Stimulated activated CD4-positive, alpha-beta T cell treated with anti-CD3 and anti-CD28 coated beads, TNF-alpha, amount 100 ng/mL, for 24 hours (primary cell): ENCODE measurements around the gene FBLIM1.

ENCODE experiments used
- DNase-seq, 3 experiments: peaks; one replicate each; pipeline ENCODE4 v3.0.0-alpha.2; 2020; ENCODE audit warnings: low read depth in 3 of 3

Gene FBLIM1

DNA sequence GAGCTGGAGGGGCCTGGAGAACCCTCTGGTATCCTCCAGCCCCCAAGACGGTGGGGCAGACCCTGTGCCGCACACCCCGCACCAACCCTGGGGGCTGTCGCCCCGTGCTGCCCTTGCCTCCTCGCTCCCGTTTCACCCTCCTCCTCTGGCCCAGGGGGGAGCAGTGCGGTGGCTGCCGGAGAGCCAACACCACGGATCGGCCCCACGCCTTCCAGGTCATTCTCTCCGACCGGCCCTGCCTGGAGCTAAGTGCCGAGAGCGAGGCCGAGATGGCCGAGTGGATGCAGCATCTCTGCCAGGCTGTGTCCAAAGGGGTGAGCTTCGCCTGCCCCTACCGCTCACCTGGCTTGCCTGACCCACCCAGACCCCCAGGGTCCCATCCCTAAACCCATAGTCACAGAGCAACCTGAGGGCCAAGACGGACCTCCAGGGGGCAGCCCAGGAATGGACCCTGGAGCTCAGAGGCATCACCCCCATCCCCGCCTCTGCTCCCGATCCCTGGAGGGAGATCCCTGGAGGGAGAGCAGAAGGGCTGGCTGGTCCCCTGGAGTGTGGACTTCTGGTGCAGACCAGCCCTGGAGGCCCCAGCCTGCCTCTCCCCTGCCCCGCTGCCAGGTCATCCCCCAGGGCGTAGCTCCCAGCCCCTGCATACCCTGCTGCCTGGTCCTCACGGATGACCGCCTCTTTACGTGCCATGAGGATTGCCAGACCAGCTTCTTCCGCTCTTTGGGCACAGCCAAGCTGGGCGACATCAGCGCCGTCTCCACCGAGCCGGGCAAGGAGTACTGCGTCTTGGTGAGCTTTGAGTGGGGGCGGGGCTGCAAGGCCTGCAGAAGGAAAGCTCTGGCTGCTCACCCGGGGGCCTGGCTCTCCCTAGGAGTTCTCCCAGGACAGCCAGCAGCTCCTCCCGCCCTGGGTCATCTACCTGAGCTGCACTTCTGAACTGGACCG lies 26.6 kb upstream of the FBLIM1 start:
- DNase-seq = no peak

DNA sequence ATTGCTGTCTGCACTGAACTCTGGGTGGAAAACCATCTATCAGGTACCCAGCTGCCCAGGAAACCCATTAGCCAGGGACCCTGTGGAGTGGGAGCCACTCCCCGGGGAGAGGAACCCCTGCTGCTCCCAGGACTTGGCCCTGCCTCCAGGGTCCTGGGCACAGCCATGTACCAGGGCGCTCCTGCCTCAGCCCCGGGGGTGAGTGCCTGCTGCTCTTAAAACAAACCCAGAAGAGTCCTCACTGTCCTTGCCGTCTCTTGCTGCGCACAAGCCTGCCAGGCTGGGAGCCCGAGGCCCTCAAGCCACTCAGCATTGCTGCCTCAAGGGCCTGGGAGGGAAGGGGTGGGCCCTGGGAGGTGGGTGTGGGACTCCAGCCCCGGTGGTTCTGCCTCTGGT lies 25.9 kb upstream of the FBLIM1 start:
- DNase-seq = no peak

DNA sequence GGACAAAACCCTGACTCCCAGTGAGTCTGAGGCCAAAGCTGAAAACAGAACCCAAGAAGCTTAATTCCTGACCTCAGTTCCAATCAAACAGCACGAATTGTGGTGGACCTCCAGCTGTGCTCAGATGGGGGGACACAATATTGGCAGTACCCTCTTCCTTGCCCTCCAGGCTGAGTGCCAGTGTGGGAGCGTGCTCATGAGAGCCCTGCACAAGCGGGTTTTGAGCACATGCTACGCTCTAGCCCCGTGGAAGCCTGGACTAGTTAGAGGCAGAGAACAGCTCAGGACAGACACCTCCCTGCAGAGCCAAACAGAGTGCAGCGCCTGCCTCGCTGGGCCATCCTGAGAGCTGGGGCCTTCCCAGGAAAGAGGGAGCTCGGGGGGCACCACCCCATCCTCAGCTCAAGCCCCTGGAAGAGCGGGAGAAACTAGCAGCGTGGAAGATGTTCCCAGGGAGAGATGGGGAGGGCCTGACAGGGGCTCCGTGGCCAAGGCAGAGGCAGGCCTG lies 25.3 kb upstream of the FBLIM1 start:
- DNase-seq = no peak

DNA sequence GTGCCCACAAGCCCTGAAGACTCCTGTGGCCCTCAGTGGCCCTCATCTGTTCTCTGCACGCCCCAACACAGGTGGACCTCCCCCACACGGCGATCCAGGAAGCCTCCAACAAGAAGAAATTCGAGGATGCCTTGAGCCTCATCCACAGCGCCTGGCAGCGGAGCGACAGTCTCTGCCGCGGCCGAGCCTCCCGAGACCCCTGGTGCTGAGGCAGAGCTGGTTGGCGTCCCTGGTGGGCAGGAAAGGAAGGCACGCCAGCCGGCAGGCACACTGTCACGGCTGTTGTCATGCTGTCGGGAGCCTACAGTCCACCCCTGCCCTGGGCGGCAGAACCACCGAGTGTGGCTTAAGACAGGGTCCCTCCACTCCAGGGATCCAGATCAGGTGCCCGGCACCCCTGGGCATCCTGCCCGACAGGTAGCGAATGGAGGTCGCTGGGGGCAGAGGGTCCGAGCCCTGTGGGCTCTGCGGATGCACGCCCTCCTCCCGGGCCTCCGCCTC lies 24.8 kb upstream of the FBLIM1 start:
- DNase-seq = no peak

DNA sequence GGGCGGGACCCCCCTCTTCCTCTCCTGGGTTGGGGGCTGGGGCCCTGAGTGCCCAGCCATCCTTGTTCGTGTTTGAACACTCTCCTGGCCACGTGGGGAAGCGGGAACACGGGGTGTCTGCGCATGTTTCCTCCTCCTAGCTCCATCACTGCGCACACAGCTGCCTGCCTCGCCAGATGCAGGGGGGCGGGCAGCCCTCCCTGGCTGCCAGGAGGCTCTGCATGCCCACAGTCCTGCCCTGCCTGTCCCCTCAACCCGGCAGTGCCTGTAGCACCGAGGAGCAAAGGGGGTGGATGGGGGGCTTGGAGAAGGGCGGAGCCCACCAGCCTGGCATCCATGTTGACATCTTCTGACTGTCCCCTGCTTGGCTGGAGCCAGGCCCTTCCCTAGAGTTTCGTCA lies 24.3 kb upstream of the FBLIM1 start:
- no peak for DNase-seq

DNA sequence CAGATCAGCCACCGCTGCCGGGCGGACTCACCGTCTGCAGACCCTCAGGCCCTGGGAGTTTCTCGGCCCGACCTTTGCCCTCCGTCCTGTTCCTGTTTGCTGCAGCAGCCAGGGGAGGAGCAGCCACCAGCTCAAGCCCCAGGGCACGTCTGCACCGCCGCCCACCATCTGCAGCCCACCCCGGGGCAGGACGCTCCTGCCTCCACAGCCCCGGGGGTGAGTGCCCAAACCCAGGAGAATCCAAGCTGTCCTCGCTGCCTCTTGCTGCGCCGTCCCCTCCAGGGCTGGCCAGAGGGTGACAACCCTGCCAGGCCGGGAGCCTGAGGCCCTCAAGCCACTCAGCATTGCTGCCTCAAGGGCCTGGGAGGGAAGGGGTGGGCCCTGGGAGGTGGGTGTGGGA lies 23.7 kb upstream of the FBLIM1 start:
- no peak for DNase-seq

DNA sequence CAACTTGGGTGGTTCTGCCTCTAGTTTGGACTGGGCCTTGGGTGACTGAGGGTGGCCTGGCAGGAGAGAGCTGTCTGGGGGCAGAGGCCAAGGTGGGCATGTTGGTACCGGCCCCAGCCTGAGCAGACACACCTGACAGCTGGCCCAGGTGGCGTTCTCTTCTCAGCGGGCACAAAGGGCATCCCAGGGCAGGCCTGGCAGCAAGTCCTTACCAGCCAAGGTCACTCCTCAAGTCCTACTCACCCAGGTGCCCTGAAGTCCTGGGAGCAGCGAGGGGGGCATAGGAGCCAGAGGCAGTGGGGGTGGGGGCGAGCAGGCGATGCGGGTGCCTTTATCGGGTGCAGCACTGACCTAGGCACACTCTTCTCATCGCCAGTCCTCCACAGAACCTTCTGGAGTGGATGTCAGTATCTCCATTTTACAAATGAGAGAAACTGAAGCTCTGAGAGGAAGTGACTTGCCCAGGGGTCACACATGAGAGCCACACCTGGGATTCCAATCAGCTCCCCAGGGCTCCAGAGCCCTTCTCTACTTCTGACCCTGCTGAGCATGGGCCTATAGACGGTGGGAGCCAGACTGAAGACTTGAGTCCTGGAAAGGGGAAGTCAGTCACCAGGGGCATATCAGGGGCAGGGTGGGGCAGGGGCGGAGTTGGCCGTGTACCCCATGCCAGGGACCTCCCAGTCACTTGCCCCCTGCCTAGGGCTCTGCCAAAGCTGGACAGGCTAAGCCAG lies 23.1 kb upstream of the FBLIM1 start:
- DNase-seq = no peak

DNA sequence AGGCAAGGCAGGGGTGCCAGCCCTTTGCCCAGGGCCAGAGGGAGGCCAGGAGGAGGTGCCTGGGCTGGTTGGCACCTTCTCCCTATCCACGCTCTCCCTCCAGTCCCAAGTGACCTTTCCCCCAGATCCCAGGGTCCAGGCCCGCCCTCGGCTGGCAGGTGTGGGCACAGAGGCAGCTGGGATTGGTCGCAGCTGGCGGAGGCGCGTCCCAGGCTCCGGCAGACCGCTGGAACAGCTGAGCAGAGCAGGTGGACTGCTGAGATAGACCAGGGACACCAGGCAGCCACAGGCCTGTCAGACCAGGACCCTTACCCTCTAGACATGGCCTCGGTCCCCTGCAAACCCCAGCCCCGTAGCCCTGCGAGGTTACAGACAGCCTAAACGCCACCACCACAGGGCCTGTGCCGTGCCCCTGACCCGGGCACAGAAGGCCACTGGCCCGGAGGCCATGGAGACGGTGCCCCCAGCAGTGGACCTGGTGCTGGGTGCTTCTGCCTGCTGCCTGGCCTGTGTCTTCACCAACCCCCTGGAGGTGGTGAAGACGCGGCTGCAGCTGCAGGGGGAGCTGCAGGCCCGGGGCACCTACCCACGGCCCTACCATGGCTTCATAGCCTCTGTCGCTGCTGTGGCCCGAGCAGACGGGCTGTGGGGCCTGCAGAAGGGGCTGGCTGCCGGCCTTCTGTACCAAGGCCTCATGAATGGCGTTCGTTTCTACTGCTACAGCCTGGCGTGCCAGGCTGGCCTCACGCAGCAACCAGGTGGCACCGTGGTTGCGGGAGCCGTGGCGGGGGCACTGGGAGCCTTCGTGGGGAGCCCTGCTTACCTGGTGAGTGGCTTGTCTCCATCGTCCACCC lies 22.3 kb upstream of the FBLIM1 start, which contains the start of gene SLC25A34:
Gene SLC25A34, plus strand, starts transcription at position 221 of the 854 bp plus-strand sequence. Its CDS starts 228 bp downstream, at position 449.
- DNase-seq = no peak

DNA sequence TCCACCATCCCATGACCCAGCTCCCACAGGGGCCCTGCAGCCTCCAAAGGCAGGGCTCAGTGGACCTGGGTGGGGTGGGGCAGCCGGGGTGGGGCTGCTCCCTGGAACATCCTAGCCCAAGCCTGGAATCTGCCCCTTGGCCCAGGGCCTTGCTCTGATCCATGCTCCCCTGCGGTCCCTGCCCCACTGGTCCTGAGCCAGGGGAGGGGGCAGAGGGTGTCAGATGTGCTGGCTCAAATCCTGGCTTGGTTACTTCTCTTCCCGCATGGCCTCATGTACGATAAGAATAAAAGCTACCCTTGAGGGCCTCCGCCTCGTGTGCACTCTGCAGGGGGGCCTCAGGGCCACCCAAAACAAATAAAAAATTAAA lies 21.7 kb upstream of the FBLIM1 start:
- no peak for DNase-seq

DNA sequence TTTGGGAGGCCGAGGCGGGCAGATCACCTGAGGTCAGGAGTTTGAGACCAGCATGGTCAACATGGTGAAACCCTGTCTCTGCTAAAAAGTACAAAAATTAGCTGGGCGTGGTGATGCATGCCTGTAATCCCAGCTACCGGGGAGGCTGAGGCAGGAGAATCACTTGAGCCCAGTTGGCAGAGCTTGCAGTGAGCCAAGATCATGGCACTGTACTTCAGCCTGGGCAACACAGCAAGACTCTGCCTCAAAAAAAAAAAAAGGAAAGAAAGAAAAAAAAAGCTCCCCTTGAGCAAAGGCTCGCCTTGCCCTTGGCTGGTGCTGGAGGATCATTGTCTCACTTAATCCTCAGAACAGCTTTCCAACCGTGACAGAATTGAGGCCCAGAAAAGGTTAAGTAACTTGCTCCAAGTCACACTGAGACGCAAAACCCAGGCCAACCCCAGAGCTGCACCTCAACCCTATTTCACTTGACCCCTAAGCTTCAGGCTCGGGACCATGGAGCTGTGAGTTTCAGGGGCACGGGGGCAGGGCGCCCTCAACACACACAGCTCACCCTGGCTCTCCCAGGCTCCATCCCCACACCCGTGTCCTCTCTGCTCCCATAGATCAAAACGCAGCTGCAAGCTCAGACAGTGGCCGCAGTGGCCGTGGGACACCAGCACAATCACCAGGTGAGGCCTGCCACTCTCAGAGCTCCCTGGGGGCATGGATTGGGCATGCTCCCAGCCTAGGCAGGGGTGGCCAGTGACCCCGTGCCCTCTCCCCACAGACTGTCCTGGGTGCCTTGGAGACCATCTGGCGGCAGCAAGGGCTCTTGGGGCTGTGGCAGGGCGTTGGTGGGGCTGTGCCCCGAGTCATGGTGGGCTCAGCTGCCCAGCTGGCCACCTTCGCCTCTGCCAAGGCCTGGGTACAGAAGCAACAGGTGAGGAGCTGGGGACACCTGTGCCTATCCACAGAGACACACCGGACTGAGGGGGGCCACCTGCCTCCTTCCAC lies 21.0 kb upstream of the FBLIM1 start:
- DNase-seq = no peak

DNA sequence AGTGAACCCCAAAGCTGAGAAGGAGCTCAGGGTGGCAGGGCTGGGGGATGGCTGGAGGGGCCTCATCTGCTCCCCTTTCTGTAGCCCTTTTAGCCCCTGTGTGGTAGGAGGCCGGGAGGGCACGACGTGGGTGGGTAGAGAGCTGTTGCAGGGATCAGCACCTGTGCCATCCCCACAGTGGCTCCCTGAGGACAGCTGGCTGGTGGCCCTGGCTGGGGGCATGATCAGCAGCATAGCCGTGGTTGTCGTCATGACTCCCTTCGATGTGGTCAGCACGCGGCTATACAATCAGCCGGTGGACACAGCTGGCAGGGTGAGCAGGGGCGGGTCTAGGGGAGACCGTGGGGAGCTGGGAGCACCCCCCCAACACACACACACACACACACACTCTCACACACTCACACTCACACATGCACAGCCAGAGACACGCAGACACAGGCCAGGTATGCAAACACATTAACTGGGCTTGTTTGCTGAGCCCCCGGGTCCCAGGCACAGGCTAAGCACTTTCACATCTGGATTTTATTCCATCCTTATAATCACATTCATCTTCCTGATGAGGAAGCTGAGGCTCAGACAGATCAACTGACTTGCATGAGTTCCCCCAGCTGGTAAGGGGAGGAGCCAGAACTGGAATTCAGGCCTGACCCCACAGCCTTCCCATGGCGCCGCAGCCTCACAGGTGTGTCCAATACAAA lies 20.0 kb upstream of the FBLIM1 start:
- DNase-seq = no peak

DNA sequence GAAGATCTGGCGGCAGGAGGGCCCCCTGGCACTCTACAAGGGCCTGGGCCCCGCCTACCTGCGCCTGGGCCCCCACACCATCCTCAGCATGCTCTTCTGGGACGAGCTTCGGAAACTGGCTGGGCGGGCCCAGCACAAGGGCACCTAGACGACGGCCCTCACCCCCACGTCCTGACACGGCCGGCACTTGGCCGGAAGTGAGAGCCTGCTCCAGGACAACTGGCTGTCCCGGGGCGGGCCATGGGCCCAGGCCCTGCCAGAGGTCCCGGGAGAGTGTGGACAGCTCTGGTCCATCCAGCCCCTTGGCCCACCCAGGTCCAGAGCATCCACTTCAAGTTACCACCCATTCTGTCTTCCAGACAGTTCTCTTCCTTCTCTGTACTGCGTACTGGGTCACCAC lies 19.3 kb upstream of the FBLIM1 start:
- no peak for DNase-seq

DNA sequence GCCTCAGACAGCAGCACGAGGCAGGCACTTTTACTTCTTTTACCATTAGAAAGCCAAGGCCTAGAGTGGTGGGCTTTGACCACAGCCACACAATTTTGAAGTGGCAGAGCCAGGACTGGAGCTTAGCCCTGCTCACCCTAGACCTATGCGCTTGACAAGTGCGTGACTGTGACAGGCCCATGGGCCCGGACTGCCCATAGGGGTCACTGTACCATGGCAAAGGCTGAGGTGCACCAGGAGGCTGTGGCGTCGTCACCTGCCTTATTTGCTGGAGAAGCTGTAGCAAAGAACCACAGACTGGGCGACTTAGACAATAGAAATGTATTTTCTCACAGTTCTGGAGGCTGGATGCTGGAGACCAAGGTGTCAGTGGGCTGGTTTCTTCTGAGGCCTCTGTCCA lies 18.9 kb upstream of the FBLIM1 start:
- no peak for DNase-seq

DNA sequence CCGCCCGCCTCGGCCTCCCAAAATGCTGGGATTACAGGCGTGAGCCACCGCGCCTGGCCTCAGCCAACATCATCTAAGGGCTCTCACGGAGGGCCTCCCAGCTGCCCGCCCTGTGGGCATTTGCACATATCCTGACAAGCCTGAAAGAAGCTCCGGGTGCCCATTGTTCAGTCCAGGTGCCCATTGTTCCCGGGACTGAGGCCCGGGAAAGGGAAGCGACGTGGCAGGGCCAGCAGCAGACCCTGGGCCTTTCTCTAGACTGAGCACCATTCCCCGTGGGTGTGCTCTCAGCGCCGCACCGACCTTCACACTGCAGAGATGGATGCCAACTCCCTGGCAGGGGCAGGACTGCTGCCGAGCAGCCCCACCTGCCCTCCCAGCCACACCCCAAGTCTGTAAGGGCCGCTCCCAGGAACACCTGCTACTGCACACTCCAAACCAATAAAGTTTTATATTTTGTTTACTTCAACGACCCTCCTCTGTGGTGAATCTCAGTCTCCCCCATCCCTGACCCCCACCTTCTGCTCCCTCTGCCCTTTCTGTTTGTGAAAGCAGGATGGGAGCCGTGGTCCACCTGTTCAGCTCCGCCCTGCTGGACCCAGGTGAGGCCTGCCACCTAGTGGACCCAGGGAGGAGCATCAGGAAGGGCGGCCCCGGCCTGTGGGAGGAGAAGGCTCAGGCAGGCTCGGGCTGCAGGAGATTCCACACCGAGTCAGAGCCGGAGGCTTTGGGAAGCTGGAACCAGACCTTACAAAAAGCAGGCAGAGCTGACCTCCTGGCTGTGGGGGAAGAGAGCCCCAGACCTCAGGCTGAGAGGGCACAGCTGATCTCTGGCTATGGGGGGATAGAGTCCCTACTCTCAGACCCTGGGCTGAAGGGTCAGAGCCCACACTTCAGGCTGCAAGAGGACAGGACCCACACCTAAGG lies 17.4 kb upstream of the FBLIM1 start:
- peak; percentile 29 to 71 (median 31) for DNase-seq

DNA sequence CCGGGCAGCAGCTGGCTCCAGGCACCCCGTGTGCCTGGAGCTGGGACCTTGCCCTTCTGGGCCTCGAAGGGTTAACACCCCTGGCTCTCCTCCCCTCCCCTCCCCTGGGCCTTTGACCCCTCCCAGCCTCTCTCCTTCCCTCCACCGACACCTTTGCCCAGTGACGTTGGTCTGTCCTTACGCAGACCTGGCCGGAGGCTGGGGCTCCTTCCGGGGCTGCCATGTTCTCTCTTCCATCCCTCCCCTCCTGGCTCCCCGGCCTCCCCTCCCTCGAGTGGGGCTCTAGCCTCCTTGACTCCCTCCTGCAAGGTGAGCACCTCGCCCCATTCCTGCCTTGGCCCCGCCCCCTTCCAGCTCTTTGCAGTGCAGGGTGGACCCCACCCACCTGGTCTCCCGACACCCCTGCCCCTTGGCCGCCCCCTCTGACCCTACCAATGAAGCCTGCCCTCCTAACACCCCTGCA lies 16.2 kb upstream of the FBLIM1 start, which contains the start of gene TMEM82:
Gene TMEM82, plus strand, starts transcription at position 161 of the 463 bp plus-strand sequence. Its CDS starts 61 bp downstream, at position 222.
- no peak for DNase-seq

DNA sequence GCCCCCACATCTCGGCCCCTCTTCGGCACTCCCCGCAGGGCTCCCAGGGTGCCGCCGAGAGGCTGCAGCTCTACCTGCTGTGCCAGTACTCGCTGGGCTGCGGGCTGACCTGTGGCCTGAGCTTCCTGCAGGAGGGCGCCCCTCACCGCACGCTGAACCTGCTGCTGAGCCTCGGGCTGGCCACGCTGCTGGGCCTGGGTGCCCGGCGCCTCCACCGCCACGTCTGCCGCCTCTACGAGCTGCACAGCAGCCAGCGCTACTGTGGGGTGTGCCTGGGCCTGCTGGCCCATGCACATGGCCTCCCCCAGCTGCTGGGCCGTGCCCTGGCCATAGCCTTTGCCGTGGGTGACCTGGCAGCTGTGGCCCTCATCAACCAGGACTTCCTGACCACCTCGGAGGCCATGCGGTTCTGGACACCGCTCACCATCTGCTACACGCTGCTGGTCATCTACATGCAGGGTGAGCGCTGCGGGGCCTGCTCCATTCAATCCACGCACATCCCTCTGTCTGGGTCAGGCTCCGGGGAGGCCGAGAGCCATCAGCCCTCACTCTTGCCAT lies 14.4 kb upstream of the FBLIM1 start:
- DNase-seq = no peak

DNA sequence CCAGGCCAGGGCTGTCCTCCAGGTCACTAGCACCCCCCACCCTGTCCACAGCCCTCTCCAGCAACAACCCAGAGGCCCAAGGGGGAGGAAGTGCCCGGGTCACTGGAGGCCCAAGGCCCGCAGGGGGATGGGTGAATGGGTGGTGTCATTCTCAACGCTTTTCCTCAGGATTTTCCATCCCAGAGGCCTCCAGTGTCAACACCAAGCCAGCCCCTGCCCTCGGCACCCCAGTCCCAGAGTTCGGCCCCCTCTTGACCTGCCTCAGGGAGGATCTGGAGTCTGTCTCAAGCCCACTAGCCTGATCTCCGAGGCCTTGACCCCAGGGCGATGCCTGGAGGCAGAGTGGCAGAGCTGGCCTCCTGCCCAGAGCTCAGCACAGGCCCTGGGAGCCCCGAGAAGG lies 11.2 kb upstream of the FBLIM1 start:
- no peak for DNase-seq

DNA sequence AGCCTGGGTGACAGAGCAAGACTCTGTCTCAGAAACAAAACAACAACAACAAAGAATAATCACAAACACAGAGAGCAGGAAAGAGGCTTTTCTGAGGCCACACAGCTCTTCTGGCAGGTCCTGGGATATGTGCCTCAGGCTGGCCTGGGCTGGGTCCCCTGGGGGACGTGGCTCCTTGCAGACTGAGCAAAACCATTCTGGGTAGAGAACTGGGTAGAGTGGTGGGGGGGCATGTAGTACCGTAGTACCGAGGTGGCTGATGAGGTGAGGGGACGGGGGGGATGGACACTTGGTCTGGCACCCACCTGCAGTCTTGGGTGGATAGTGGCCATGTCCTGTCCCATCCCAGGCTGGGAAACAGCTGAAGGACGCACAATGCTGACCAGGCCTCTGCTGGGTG lies 10.3 kb upstream of the FBLIM1 start:
- DNase-seq = no peak
